ENCODE data around the gene ZBTB42. TPM values are rescaled to one million over a fixed set of nuclear protein-coding genes. Genes with fewer than 3 reads are reported as not detected.

The ZBTB42 gene
- total and polyA plus RNA-seq, 2 of the 13 experiments (the other 11 are each of a cell fraction or from before 2014, with no cell fraction given), result 2.8 to 4.2 TPM

DNA sequence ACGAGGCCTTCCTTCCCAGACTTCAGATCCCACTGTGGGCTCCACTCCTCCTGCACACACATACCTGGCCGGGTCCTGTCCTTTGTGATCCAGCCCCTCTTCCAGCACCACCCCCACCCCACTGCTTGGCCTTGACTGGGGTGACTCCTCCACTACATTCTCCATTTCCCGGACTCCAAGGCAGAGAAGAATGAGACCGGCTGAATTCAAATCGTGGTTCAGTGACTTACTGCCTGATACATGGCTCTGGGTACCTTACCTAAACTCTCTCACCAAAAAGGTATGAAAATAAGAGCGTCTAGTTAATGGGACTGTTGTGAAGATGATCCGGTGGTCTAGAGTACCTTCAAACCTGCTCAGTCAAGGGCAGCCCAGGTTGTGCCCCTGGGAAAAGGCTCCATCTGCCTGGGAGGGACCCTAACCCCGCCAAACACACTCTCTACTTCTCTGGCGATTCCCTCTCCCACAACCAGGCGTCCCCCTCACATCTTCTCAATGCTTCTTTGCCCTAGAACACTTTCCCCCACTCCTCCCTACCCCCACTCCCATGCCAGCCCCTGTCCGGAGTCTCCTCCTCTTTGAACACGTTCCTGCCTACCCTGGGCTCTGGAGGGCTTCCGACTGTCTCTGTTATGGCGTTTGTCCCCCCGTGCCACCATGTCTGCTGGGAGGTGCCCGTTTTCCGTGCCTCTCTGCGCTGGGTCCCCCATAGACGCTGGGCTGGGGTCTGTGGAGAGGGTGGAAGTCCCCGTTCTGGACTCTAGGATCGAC, 1.5 kb upstream of the ZBTB42 start (continued):
- TF ChIP-seq, protein P1, sequence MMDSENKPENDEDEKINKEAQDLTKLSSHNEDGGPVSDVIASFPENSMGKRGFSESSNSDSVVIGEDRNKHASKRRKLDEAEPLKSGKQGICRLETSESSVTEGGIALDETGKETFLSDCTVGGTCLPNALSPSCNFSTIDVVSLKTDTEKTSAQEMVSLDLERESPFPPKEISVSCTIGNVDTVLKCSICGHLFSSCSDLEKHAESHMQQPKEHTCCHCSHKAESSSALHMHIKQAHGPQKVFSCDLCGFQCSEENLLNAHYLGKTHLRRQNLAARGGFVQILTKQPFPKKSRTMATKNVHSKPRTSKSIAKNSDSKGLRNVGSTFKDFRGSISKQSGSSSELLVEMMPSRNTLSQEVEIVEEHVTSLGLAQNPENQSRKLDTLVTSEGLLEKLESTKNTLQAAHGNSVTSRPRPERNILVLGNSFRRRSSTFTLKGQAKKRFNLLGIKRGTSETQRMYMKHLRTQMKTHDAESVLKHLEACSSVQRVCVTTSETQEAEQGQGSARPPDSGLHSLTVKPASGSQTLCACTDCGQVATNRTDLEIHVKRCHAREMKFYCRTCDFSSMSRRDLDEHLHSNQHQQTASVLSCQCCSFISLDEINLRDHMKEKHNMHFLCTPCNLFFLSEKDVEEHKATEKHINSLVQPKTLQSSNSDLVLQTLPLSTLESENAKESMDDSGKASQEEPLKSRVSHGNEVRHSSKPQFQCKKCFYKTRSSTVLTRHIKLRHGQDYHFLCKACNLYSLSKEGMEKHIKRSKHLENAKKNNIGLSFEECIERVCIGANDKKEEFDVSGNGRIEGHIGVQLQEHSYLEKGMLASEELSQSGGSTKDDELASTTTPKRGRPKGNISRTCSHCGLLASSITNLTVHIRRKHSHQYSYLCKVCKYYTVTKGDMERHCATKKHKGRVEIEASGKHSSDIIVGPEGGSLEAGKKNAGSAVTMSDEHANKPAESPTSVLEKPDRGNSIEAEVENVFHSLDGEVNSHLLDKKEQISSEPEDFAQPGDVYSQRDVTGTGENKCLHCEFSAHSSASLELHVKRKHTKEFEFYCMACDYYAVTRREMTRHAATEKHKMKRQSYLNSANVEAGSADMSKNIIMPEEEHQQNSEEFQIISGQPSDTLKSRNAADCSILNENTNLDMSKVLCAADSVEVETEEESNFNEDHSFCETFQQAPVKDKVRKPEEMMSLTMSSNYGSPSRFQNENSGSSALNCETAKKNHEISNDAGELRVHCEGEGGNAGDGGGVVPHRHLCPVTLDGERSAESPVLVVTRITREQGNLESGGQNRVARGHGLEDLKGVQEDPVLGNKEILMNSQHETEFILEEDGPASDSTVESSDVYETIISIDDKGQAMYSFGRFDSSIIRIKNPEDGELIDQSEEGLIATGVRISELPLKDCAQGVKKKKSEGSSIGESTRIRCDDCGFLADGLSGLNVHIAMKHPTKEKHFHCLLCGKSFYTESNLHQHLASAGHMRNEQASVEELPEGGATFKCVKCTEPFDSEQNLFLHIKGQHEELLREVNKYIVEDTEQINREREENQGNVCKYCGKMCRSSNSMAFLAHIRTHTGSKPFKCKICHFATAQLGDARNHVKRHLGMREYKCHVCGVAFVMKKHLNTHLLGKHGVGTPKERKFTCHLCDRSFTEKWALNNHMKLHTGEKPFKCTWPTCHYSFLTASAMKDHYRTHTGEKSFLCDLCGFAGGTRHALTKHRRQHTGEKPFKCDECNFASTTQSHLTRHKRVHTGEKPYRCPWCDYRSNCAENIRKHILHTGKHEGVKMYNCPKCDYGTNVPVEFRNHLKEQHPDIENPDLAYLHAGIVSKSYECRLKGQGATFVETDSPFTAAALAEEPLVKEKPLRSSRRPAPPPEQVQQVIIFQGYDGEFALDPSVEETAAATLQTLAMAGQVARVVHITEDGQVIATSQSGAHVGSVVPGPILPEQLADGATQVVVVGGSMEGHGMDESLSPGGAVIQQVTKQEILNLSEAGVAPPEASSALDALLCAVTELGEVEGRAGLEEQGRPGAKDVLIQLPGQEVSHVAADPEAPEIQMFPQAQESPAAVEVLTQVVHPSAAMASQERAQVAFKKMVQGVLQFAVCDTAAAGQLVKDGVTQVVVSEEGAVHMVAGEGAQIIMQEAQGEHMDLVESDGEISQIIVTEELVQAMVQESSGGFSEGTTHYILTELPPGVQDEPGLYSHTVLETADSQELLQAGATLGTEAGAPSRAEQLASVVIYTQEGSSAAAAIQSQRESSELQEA (CRISPR knock-in tag; IDR thresholded peaks at IDR 0.05; ENCODE audit: not compliant biosample characterization), result peak; percentile 28
- TF ChIP-seq MTF2 (CRISPR knock-in tag; IDR thresholded peaks at IDR 0.05; ENCODE audit: borderline replicate concordance), result 0 out of 2 replicates have a peak, but pooled peaks have one; percentile 45
- TF ChIP-seq, protein P2, sequence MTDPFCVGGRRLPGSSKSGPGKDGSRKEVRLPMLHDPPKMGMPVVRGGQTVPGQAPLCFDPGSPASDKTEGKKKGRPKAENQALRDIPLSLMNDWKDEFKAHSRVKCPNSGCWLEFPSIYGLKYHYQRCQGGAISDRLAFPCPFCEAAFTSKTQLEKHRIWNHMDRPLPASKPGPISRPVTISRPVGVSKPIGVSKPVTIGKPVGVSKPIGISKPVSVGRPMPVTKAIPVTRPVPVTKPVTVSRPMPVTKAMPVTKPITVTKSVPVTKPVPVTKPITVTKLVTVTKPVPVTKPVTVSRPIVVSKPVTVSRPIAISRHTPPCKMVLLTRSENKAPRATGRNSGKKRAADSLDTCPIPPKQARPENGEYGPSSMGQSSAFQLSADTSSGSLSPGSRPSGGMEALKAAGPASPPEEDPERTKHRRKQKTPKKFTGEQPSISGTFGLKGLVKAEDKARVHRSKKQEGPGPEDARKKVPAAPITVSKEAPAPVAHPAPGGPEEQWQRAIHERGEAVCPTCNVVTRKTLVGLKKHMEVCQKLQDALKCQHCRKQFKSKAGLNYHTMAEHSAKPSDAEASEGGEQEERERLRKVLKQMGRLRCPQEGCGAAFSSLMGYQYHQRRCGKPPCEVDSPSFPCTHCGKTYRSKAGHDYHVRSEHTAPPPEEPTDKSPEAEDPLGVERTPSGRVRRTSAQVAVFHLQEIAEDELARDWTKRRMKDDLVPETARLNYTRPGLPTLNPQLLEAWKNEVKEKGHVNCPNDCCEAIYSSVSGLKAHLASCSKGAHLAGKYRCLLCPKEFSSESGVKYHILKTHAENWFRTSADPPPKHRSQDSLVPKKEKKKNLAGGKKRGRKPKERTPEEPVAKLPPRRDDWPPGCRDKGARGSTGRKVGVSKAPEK (CRISPR knock-in tag; IDR thresholded peaks at IDR 0.05; ENCODE audit: borderline replicate concordance), result no peak
- TF ChIP-seq, protein P3, sequence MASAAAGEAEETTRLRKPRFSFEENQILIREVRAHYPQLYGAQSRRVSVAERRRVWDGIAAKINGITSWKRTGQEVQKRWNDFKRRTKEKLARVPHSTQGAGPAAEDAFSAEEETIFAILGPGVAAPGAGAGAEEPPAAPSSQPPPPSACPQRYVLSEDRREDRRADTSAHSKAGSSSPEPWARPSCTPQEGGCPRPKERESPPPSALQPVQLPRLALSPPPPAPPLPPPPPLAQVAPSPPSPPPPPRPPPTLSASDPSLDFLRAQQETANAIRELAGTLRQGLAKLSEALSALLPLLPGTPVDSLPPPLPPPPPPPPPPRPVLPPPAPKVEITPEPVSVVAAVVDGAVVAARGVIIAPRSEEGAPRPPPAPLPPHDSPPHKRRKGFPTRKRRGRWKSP (CRISPR knock-in tag; IDR thresholded peaks at IDR 0.05), result 0 out of 2 replicates have a peak, but pooled peaks have one; percentile 14
- TF ChIP-seq ATF7-NPFF (CRISPR knock-in tag; IDR thresholded peaks at IDR 0.05; ENCODE audit: low read depth), result no peak
- peak; percentile 57 for TF ChIP-seq ZNF619 (CRISPR knock-in tag; IDR thresholded peaks at IDR 0.05)

Data from HepG2 (cell line).